HCT116 (cell line): ENCODE measurements around the gene CUX1.

ENCODE experiments used
- CTCF ChIP-seq, 3 experiments: fragments of 200-600 bp in 1 of 3; sonication (generic) in 1 of 3; IDR thresholded peaks in 2 of 3; conservative IDR thresholded peaks in 1 of 3; 2 replicates each; pipeline ENCODE4 v1.5.1; 2012 to 2017; ENCODE audit warnings: low read depth in 2 of 3, low read length in 2 of 3, antibody characterized with exemption in 1 of 3, borderline replicate concordance in 1 of 3, control low read depth in 1 of 3, mild to moderate bottlenecking in 1 of 3, mixed read lengths in 1 of 3, mixed run types in 1 of 3, moderate library complexity in 1 of 3; ENCODE audit not compliant: insufficient read depth in 1 of 3
- POLR2A ChIP-seq: IDR thresholded peaks from 2 replicates; pipeline ENCODE4 v1.7.0; 2011; ENCODE audit warnings: borderline replicate concordance; ENCODE audit not compliant: insufficient read depth, insufficient read length; ENCODE audit errors: extremely low read depth

DNA sequence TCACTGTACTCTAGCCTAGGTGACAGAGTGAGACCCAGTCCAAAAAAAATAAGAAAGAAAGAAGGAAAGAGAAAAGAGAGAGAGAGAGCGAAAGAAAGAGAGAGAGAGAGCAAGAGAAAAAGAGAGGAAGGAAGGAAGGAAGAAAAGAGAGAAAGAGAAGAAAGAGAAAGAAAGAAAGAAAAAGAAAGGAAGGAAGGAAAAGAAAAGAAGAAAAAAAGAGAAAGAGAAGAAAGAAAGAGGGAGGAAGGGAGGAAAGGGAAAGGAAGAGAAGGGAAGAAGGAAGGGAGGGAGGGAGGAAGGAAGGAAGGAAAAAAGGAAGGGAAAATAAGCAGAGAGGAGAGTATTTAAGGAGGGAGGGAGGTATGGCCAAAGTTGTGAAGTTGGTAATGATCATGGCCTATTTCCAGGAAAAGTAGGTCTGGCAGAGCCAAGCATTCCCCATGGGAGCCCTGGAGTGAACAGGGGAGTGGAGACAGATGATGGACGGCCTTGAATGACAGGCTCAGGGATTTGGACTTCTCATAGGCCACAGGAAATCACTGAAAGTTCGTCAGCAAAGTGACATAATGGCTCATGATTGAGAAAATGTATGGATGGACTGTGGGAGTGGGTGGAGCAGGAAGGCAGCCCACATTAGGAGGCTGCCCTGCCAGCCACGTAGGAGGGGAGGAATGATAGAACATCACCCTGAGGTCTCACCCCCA is 44.8 kb upstream of the CUX1 start:
- TF ChIP-seq POLR2A (no peak), CTCF (IDR thresholded peaks at IDR 0.05 in 2 of 3, conservative IDR thresholded peaks at IDR 0.05 in 1 of 3; ENCODE audit: borderline replicate concordance in 1 of 3, insufficient read depth in 1 of 3, low read depth in 2 of 3, low read length in 2 of 3) (no peak)
